Transverse colon (tissue), 4 donors: ENCODE results near the gene PAOX. TPM values are rescaled to one million over a fixed set of nuclear protein-coding genes. Genes with fewer than 3 reads are reported as not detected.
"Not testable (repeated sequence)": the region's sequence is repeated elsewhere in the genome, so short reads cannot be mapped to it uniquely, and the experiment has no call there.

Source experiments
- DNase-seq: peaks from one replicate; pipeline ENCODE4 v3.0.0-alpha.2; 2019
- H3K27ac ChIP-seq, 4 donors: fragments of 200-600 bp; sonication (generic); 2 replicates each; pipeline ENCODE4 v1.5.1; 2016 to 2018; ENCODE audit warnings: inconsistent platforms in 4 of 4
- H3K27me3 ChIP-seq: fragments of 200-600 bp; sonication (generic); 2 replicates; pipeline ENCODE4 v1.5.1; 2017; ENCODE audit warnings: inconsistent platforms
- H3K36me3 ChIP-seq, 4 donors: fragments of 200-600 bp; sonication (generic); 2 replicates each; pipeline ENCODE4 v1.5.1; 2017 to 2019; ENCODE audit warnings: inconsistent platforms in 4 of 4
- H3K4me1 ChIP-seq, 4 donors: fragments of 200-600 bp; sonication (generic); 2 replicates each; pipeline ENCODE4 v1.5.1; 2017 to 2020; ENCODE audit warnings: inconsistent platforms in 4 of 4
- H3K4me3 ChIP-seq, 4 donors: fragments of 200-600 bp; sonication (generic); 1 replicate in 1 of 4; 2 replicates in 3 of 4; pipeline versions ENCODE4 v1.5.1 to v1.6.1; 2017 to 2019; ENCODE audit warnings: inconsistent platforms in 4 of 4
- H3K9me3 ChIP-seq, 2 donors: fragments of 200-600 bp; sonication (generic); 2 replicates each; pipeline ENCODE4 v1.5.1; 2017 to 2019; ENCODE audit warnings: inconsistent platforms in 2 of 2
- CTCF ChIP-seq, 5 experiments: fragments of 200-600 bp in 3 of 5; fragments of 450-650 bp in 2 of 5; sonication (generic) in 3 of 5; IDR thresholded peaks; 1 replicate in 2 of 5; 2 replicates in 3 of 5; pipeline ENCODE4 v1.5.1; 2016 to 2017; ENCODE audit warnings: antibody characterized with exemption in 5 of 5, inconsistent platforms in 3 of 5, mild to moderate bottlenecking in 2 of 5, moderate library complexity in 1 of 5
- EP300 ChIP-seq: sonication (generic); formaldehyde crosslinking; IDR thresholded peaks from one replicate; pipeline ENCODE4 v1.6.1; 2017; ENCODE audit warnings: antibody characterized with exemption, low read depth
- POLR2A ChIP-seq: fragments of 450-650 bp; IDR thresholded peaks from one replicate; pipeline ENCODE4 v1.6.1; 2016; ENCODE audit warnings: antibody characterized with exemption, mild to moderate bottlenecking, moderate library complexity
- POLR2AphosphoS5 ChIP-seq, 3 donors: sonication (generic); formaldehyde crosslinking; IDR thresholded peaks; one replicate each; pipeline ENCODE4 v1.6.1; 2016; ENCODE audit warnings: antibody characterized with exemption in 3 of 3
- WGBS, 2 donors: methylation state at CpG; one replicate each; pipeline ENCODE4 v1.1.5; 2018; ENCODE audit warnings: low coverage in 1 of 2; 5-methylcytosine and 5-hydroxymethylcytosine counted together
- in situ Hi-C, 4 donors: fragments of 200-750 bp; cut with MboI; loops; one replicate each; pipeline versions ENCODE4 v1.15.0 to v1.15.1; 2017; ENCODE audit warnings: low sequenced_read_pairs in 3 of 4, low pct_ligation_motif_present in 1 of 4, low pct_unique_long_range_greater_than_20kb in 1 of 4
- intact Hi-C: fragments of 100-400 bp; cut with DNase I; formaldehyde crosslinking; loops from one replicate; pipeline ENCODE4 v1.15.1; 2023; ENCODE audit warnings: low total_unique reads
- total RNA-seq, 4 donors: library from RNA; depleted of rRNA; stranded (reverse); fragments of >200 nt; gene quantifications; one replicate each; pipeline ENCODE4 v1.1.0, GENCODE V29; 2016

Gene PAOX
- total RNA-seq, 4 donors from 2014 or later = 11.3 to 32.4 (median 17.1) TPM

GRCh38 chr10:133421336-133422222 is 42.5 kb downstream of the PAOX start:
- no peaks in the 10 kb centered on the region for H3K36me3 ChIP-seq
- intact Hi-C loops (no loop called here), in situ Hi-C loops (no loop called here)
- no peak for DNase-seq
- no peak overlapping the region for H3K4me3 ChIP-seq
- TF ChIP-seq EP300 (no peak), POLR2A (no peak), POLR2AphosphoS5 (IDR thresholded peaks at IDR 0.05) (no peak), CTCF (IDR thresholded peaks at IDR 0.05) (no peak)
- H3K27me3 ChIP-seq = peaks cover 17% of the 10 kb centered on the region
- H3K4me1 ChIP-seq = peaks cover 0 to 8% (median 3%) of the 10 kb centered on the region in 4 donors
- no peaks in the 10 kb centered on the region for H3K9me3 ChIP-seq
- WGBS, 2 donors = 64 to 90% methylated on average over 5 to 16 of the region's 17 CpGs
- no peak overlapping the region for H3K27ac ChIP-seq

- 78% methylated on average over 16 of the region's 16 CpGs; no CpG with 5 or more reads in 1 of the 2 donors for WGBS, 2 donors
- in situ Hi-C loops (no loop called here), intact Hi-C loops (no loop called here)
- Histone ChIP-seq H3K27ac (no peak overlapping the region), H3K4me1 (peaks cover 0 to 8% (median 3%) of the 10 kb centered on the region in 4 donors), H3K4me3 (no peak overlapping the region), H3K9me3 (no peaks in the 10 kb centered on the region), H3K36me3 (no peaks in the 10 kb centered on the region), H3K27me3 (peaks cover 17% of the 10 kb centered on the region)
- no peak for DNase-seq
- TF ChIP-seq EP300 (no peak), POLR2A (no peak), CTCF (IDR thresholded peaks at IDR 0.05) (no peak), POLR2AphosphoS5 (IDR thresholded peaks at IDR 0.05) (no peak)
These were observed 43.3 kb downstream of the PAOX start for GRCh38 chr10:133422223-133422806.

- no peak for DNase-seq
- peaks cover 0 to 8% (median 3%) of the 10 kb centered on the region in 4 donors for H3K4me1 ChIP-seq
These were observed 44.0 kb downstream of the PAOX start for GRCh38 chr10:133422807-133423771.

GRCh38 chr10:133424102-133424501 is 45.0 kb downstream of the PAOX start:
- no CpG with 5 or more reads among the region's 46 CpGs for WGBS, 2 donors
- DNase-seq, H3K27ac ChIP-seq, H3K4me1 ChIP-seq, H3K4me3 ChIP-seq, in situ Hi-C loops, intact Hi-C loops, H3K9me3 ChIP-seq, H3K36me3 ChIP-seq: not testable (repeated sequence)
- H3K27me3 ChIP-seq = peaks cover 17% of the 10 kb centered on the region

More at GRCh38 chr10:133422807-133423771, 44.0 kb downstream of the PAOX start:
- Histone ChIP-seq H3K36me3 (no peaks in the 10 kb centered on the region), H3K4me3 (peak overlapping the region in 1 of 4 donors; percentile 25), H3K27me3 (peaks cover 17% of the 10 kb centered on the region), H3K9me3 (no peaks in the 10 kb centered on the region), H3K27ac (no peak overlapping the region)
- in situ Hi-C loops = no loop called here
- 19% methylated on average over 68 of the region's 88 CpGs; no CpG with 5 or more reads in 1 of the 2 donors for WGBS, 2 donors
- TF ChIP-seq POLR2A = no peak
- no peak for TF ChIP-seq CTCF (IDR thresholded peaks at IDR 0.05)
- no peak for TF ChIP-seq POLR2AphosphoS5 (IDR thresholded peaks at IDR 0.05)
- no peak for TF ChIP-seq EP300
- intact Hi-C loops = no loop called here

GRCh38 chr10:133424601-133425000 is 45.5 kb downstream of the PAOX start, which contains the start of gene SPRN:
Gene SPRN (minus strand): TSS chr10:133424625. CDS start chr10:133423681, 944 bp downstream.
- Histone ChIP-seq H3K4me3 (peak within 1 kb of the TSS in 1 of 4 donors; percentile 25), H3K27me3 (peaks cover 17% of the 10 kb centered on the region)
- H3K4me1 ChIP-seq, H3K27ac ChIP-seq, DNase-seq, H3K9me3 ChIP-seq, in situ Hi-C loops, intact Hi-C loops, H3K36me3 ChIP-seq: not testable (repeated sequence)
- no CpG with 5 or more reads among the region's 37 CpGs for WGBS, 2 donors

- 57 to 91% methylated on average over 2 to 4 of the region's 4 CpGs for WGBS, 2 donors
- H3K9me3 ChIP-seq, DNase-seq, H3K4me3 ChIP-seq, in situ Hi-C loops, H3K27me3 ChIP-seq, intact Hi-C loops, H3K36me3 ChIP-seq, H3K4me1 ChIP-seq, H3K27ac ChIP-seq: not testable (repeated sequence)
These were observed 50.5 kb downstream of the PAOX start for GRCh38 chr10:133429571-133429970.
